Fibroblast of lung (primary cell): ENCODE measurements around the gene SOWAHD. TPM values are rescaled to one million over a fixed set of nuclear protein-coding genes. Genes with fewer than 3 reads are reported as not detected.

Experiments
- DNase-seq, 2 donors: peaks; one replicate each; pipeline versions ENCODE4 v3.0.0 to v3.0.0-alpha.2; 2010; ENCODE audit warnings: low read depth in 2 of 2
- H2AFZ ChIP-seq: 2 replicates; pipeline ENCODE4 v1.5.1; 2012; ENCODE audit warnings: low read length, control low read depth, inconsistent platforms
- H3K27ac ChIP-seq: 2 replicates; pipeline ENCODE4 v1.5.1; 2011; ENCODE audit warnings: low read length, control low read depth; ENCODE audit not compliant: insufficient read depth
- H3K27me3 ChIP-seq: 2 replicates; pipeline ENCODE4 v1.5.1; 2011; ENCODE audit warnings: mild to moderate bottlenecking, low read length; ENCODE audit not compliant: control insufficient read depth, insufficient read depth
- H3K36me3 ChIP-seq: 2 replicates; pipeline ENCODE4 v1.5.1; 2011; ENCODE audit warnings: low read length; ENCODE audit not compliant: control insufficient read depth, insufficient read depth
- H3K4me1 ChIP-seq: 2 replicates; pipeline ENCODE4 v1.5.1; 2011; ENCODE audit warnings: low read length; ENCODE audit not compliant: control insufficient read depth, insufficient read depth; ENCODE audit errors: extremely low read depth
- H3K4me2 ChIP-seq: 2 replicates; pipeline ENCODE4 v1.5.1; 2011; ENCODE audit warnings: low read length, control low read depth; ENCODE audit not compliant: insufficient read depth; ENCODE audit errors: extremely low read depth
- H3K4me3 ChIP-seq, 4 experiments: fragments of 200-600 bp in 1 of 4; sonication (generic) in 1 of 4; replicated peaks in 1 of 4; 2 replicates each; pipeline ENCODE4 v1.5.1; 2011 to 2016; ENCODE audit warnings: low read length in 4 of 4, low read depth in 3 of 4, mild to moderate bottlenecking in 3 of 4, control low read depth in 2 of 4, inconsistent platforms in 1 of 4, mixed read lengths in 1 of 4; ENCODE audit not compliant: insufficient read depth in 1 of 4; ENCODE audit errors: control extremely low read depth in 1 of 4
- H3K79me2 ChIP-seq: 2 replicates; pipeline ENCODE4 v1.5.1; 2012; ENCODE audit warnings: mild to moderate bottlenecking, low read length, inconsistent platforms; ENCODE audit not compliant: control insufficient read depth, insufficient read depth
- H3K9ac ChIP-seq: 2 replicates; pipeline ENCODE4 v1.5.1; 2011; ENCODE audit warnings: mild to moderate bottlenecking, low read length, control low read depth; ENCODE audit not compliant: insufficient read depth
- H3K9me3 ChIP-seq: 2 replicates; pipeline ENCODE4 v1.5.1; 2012; ENCODE audit warnings: low read depth, low read length; ENCODE audit not compliant: control insufficient read depth, insufficient read depth
- H4K20me1 ChIP-seq: 2 replicates; pipeline ENCODE4 v1.5.1; 2011; ENCODE audit warnings: low read length; ENCODE audit not compliant: control insufficient read depth, insufficient read depth; ENCODE audit errors: extremely low read depth
- CTCF ChIP-seq, 2 donors: IDR thresholded peaks in 1 of 2; conservative IDR thresholded peaks in 1 of 2; 1 replicate in 1 of 2; 2 replicates in 1 of 2; pipeline ENCODE4 v1.5.1; 2011 to 2012; ENCODE audit warnings: low read length in 2 of 2, control low read depth in 1 of 2, inconsistent platforms in 1 of 2, low read depth in 1 of 2, mild to moderate bottlenecking in 1 of 2
- EZH2 ChIP-seq: IDR thresholded peaks from 2 replicates; pipeline ENCODE4 v1.5.1; 2012; ENCODE audit warnings: low read length, control low read depth, mild to moderate bottlenecking; ENCODE audit errors: missing control alignments
- polyA plus RNA-seq, 2 donors: library from polyadenylated mRNA; depleted of rRNA in 1 of 2; stranded (reverse) in 1 of 2; unstranded in 1 of 2; fragments of >200 nt; gene quantifications; 2 replicates each; pipeline ENCODE4 v1.2.1, GENCODE V29; 2011 to 2012; ENCODE audit warnings: missing spikeins in 1 of 2
- total RNA-seq: library from RNA; depleted of rRNA; stranded (reverse); fragments of >200 nt; gene quantifications from 2 replicates; pipeline ENCODE4 v1.2.1, GENCODE V29; 2014

The SOWAHD gene
- total and polyA plus RNA-seq, 2 donors (not counting 1 experiment from before 2014, with no cell fraction given), result 0.15 to 0.83 TPM

GRCh38 chrX:119753639-119754257, 4.6 kb upstream of the SOWAHD start:
- Histone ChIP-seq H3K79me2 (no peaks in the 10 kb centered on the region), H3K9me3 (no peaks in the 10 kb centered on the region), H2AFZ (no peak overlapping the region), H4K20me1 (no peaks in the 10 kb centered on the region), H3K27ac (no peak overlapping the region), H3K9ac (no peak overlapping the region), H3K4me2 (no peak overlapping the region), H3K36me3 (no peaks in the 10 kb centered on the region), H3K4me1 (no peaks in the 10 kb centered on the region), H3K4me3 (no peak overlapping the region), H3K27me3 (no peaks in the 10 kb centered on the region)
- DNase-seq, result peak in 1 of 2 donors; percentile 40
- TF ChIP-seq EZH2 (no peak), CTCF (conservative IDR thresholded peaks at IDR 0.05 in 1 of 2, IDR thresholded peaks at IDR 0.05 in 1 of 2; ENCODE audit: low read depth in 1 of 2, low read length in 2 of 2) (peak; percentile 26 to 47)

GRCh38 chrX:119755981-119756533, 2.3 kb upstream of the SOWAHD start:
- Histone ChIP-seq H3K9ac (no peak overlapping the region), H2AFZ (no peak overlapping the region), H3K4me2 (peak overlapping the region; percentile 35)

More at GRCh38 chrX:119755981-119756533, 2.3 kb upstream of the SOWAHD start:
- H3K9me3 ChIP-seq, result no peaks in the 10 kb centered on the region
- H4K20me1 ChIP-seq, result no peaks in the 10 kb centered on the region
- H3K4me1 ChIP-seq, result no peaks in the 10 kb centered on the region
- no peak overlapping the region for H3K4me3 ChIP-seq
- H3K27me3 ChIP-seq, result no peaks in the 10 kb centered on the region
- peak in 1 of 2 donors; percentile 59 for DNase-seq
- peak overlapping the region; percentile 16 for H3K27ac ChIP-seq
- H3K36me3 ChIP-seq, result no peaks in the 10 kb centered on the region
- no peaks in the 10 kb centered on the region for H3K79me2 ChIP-seq
- no peak for TF ChIP-seq CTCF (conservative IDR thresholded peaks at IDR 0.05 in 1 of 2, IDR thresholded peaks at IDR 0.05 in 1 of 2; ENCODE audit: low read depth in 1 of 2, low read length in 2 of 2)
- TF ChIP-seq EZH2, result no peak
